Stomach (tissue), 4 donors: ENCODE results near the gene HERC4.

Source experiments
- CTCF ChIP-seq, 7 experiments: fragments of 450-650 bp in 4 of 7; fragments of 200-600 bp in 3 of 7; sonication (generic) in 3 of 7; IDR thresholded peaks; one replicate each; pipeline ENCODE4 v1.5.1; 2016 to 2019; ENCODE audit warnings: antibody characterized with exemption in 7 of 7, control low read depth in 2 of 7, mild to moderate bottlenecking in 1 of 7
- EP300 ChIP-seq: sonication (generic); formaldehyde crosslinking; IDR thresholded peaks from one replicate; pipeline ENCODE4 v1.6.1; 2017; ENCODE audit warnings: antibody characterized with exemption
- POLR2A ChIP-seq, 4 donors: fragments of 450-650 bp; IDR thresholded peaks; one replicate each; pipeline ENCODE4 v1.6.1; 2016; ENCODE audit warnings: antibody characterized with exemption in 4 of 4, control low read depth in 2 of 4, mild to moderate bottlenecking in 1 of 4, moderate library complexity in 1 of 4
- POLR2AphosphoS5 ChIP-seq, 3 donors: sonication (generic); formaldehyde crosslinking; IDR thresholded peaks; one replicate each; pipeline ENCODE4 v1.6.1; 2016; ENCODE audit warnings: antibody characterized with exemption in 3 of 3

DNA sequence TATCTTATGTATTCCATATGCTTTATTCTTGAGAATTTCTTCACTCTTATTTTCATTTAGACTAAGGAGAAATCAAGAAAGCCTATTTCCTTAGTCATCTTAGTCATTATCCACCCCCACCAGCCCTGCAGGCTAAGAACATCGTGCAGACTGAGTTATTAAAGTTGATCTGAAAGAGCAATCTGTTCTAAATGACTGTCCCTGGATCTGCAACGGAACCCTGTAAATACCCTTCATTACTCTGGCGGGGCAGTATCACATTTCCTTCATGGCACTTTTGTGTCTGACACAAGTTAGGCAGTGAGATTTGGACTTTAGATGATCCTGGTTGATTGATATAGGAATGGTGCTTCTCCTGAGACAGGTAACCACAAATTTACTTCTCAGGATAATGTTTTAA lies 30.7 kb upstream of the HERC4 start:
- TF ChIP-seq POLR2AphosphoS5 (IDR thresholded peaks at IDR 0.05) (no peak), CTCF (IDR thresholded peaks at IDR 0.05) (no peak), POLR2A (IDR thresholded peaks at IDR 0.05) (no peak), EP300 (no peak)
